ENCODE data around the gene FANCC.

DNA sequence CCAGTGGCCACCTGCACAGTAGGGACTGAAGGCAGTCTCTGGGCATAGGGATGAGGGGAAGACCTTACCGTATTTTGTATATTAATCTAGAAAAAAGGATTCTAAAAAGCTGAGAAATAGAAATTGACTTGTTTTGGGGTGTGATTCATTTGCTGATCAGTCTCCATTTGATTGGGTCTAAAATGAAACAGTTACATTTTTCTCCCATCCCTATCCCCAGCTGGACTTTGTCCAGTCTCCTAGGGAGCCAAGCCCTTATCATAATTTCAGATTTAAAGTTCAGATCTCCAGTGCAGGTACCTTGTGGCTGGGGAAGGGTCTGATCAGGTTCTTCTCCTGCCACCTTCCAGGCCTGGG lies 240.8 kb downstream of the FANCC start:
- no peak for TF ChIP-seq NFIC (IDR thresholded peaks at IDR 0.05; ENCODE audit: borderline replicate concordance)
- TF ChIP-seq, protein P1, sequence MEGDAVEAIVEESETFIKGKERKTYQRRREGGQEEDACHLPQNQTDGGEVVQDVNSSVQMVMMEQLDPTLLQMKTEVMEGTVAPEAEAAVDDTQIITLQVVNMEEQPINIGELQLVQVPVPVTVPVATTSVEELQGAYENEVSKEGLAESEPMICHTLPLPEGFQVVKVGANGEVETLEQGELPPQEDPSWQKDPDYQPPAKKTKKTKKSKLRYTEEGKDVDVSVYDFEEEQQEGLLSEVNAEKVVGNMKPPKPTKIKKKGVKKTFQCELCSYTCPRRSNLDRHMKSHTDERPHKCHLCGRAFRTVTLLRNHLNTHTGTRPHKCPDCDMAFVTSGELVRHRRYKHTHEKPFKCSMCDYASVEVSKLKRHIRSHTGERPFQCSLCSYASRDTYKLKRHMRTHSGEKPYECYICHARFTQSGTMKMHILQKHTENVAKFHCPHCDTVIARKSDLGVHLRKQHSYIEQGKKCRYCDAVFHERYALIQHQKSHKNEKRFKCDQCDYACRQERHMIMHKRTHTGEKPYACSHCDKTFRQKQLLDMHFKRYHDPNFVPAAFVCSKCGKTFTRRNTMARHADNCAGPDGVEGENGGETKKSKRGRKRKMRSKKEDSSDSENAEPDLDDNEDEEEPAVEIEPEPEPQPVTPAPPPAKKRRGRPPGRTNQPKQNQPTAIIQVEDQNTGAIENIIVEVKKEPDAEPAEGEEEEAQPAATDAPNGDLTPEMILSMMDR (IDR thresholded peaks at IDR 0.05) = no peak
- no peak for TF ChIP-seq EZH2phosphoT487 (IDR thresholded peaks at IDR 0.05; ENCODE audit: borderline replicate concordance, low read depth)
